Nephron (organoid): Measurements from ENCODE around the gene IGF2BP2.

ENCODE experiments used
- H3K27ac Mint-ChIP-seq, 3 experiments: 2 replicates each; pipeline ENCODE4 v1.8.0; 2020; ENCODE audit warnings: mixed read lengths in 3 of 3, mild to moderate bottlenecking in 2 of 3, moderate library complexity in 1 of 3
- H3K27me3 Mint-ChIP-seq: 2 replicates; pipeline ENCODE4 v1.8.0; 2021; ENCODE audit warnings: low read depth, mild to moderate bottlenecking, moderate library complexity, mixed read lengths
- H3K36me3 Mint-ChIP-seq: 2 replicates; pipeline ENCODE4 v1.8.0; 2020; ENCODE audit warnings: low read depth, mixed read lengths
- H3K4me1 Mint-ChIP-seq: 2 replicates; pipeline ENCODE4 v1.8.0; 2020; ENCODE audit warnings: mixed read lengths
- H3K4me3 Mint-ChIP-seq, 3 experiments: 2 replicates each; pipeline ENCODE4 v1.8.0; 2020; ENCODE audit warnings: mild to moderate bottlenecking in 3 of 3, mixed read lengths in 3 of 3, moderate library complexity in 2 of 3
- H3K9me3 Mint-ChIP-seq: 2 replicates; pipeline ENCODE4 v1.8.0; 2020; ENCODE audit warnings: mixed read lengths
- TF ChIP-seq, protein P1 (sequence below), 3 experiments: fragments of 200-600 bp; sonication (generic); IDR thresholded peaks; one replicate each; pipeline ENCODE4 v1.5.0; 2021; ENCODE audit warnings: antibody characterized with exemption in 3 of 3; ENCODE audit not compliant: unreplicated experiment in 3 of 3

The IGF2BP2 gene

GRCh38 chr3:185728630-185729336 lies 96.1 kb downstream of the IGF2BP2 start:
- Mint-ChIP-seq H3K27ac (no peak overlapping the region), H3K36me3 (peaks cover 26% of the 10 kb centered on the region), H3K27me3 (no peaks in the 10 kb centered on the region), H3K4me1 (peaks cover 38% of the 10 kb centered on the region), H3K9me3 (peaks cover 4% of the 10 kb centered on the region), H3K4me3 (no peak overlapping the region)
- TF ChIP-seq, protein P1, sequence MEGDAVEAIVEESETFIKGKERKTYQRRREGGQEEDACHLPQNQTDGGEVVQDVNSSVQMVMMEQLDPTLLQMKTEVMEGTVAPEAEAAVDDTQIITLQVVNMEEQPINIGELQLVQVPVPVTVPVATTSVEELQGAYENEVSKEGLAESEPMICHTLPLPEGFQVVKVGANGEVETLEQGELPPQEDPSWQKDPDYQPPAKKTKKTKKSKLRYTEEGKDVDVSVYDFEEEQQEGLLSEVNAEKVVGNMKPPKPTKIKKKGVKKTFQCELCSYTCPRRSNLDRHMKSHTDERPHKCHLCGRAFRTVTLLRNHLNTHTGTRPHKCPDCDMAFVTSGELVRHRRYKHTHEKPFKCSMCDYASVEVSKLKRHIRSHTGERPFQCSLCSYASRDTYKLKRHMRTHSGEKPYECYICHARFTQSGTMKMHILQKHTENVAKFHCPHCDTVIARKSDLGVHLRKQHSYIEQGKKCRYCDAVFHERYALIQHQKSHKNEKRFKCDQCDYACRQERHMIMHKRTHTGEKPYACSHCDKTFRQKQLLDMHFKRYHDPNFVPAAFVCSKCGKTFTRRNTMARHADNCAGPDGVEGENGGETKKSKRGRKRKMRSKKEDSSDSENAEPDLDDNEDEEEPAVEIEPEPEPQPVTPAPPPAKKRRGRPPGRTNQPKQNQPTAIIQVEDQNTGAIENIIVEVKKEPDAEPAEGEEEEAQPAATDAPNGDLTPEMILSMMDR (IDR thresholded peaks at IDR 0.05; ENCODE audit: unreplicated experiment in 3 of 3): no peak

GRCh38 chr3:185727873-185728272 lies 97.0 kb downstream of the IGF2BP2 start:
- Mint-ChIP-seq H3K9me3 (peaks cover 4% of the 10 kb centered on the region), H3K4me3 (no peak overlapping the region), H3K27me3 (no peaks in the 10 kb centered on the region), H3K36me3 (peaks cover 26% of the 10 kb centered on the region), H3K4me1 (peaks cover 41% of the 10 kb centered on the region), H3K27ac (peak overlapping the region in 2 of 3 experiments; percentile 40 to 41)
- TF ChIP-seq, protein P1 (IDR thresholded peaks at IDR 0.05; ENCODE audit: unreplicated experiment in 3 of 3): no peak

- H3K36me3 Mint-ChIP-seq: peaks cover 29% of the 10 kb centered on the region
- peaks cover 40% of the 10 kb centered on the region for H3K4me1 Mint-ChIP-seq
- peaks cover 4% of the 10 kb centered on the region for H3K9me3 Mint-ChIP-seq
- no peak overlapping the region for H3K27ac Mint-ChIP-seq
- TF ChIP-seq, protein P1 (IDR thresholded peaks at IDR 0.05; ENCODE audit: unreplicated experiment in 3 of 3): no peak
- H3K4me3 Mint-ChIP-seq: no peak overlapping the region
- H3K27me3 Mint-ChIP-seq: no peaks in the 10 kb centered on the region
Observed at GRCh38 chr3:185726254-185726967, 98.4 kb downstream of the IGF2BP2 start.

GRCh38 chr3:185724761-185725160 lies 100.1 kb downstream of the IGF2BP2 start:
- H3K27me3 Mint-ChIP-seq: no peaks in the 10 kb centered on the region
- H3K4me1 Mint-ChIP-seq: peaks cover 41% of the 10 kb centered on the region
- TF ChIP-seq, protein P1 (IDR thresholded peaks at IDR 0.05; ENCODE audit: unreplicated experiment in 3 of 3): no peak
- peaks cover 33% of the 10 kb centered on the region for H3K36me3 Mint-ChIP-seq
- H3K9me3 Mint-ChIP-seq: peaks cover 4% of the 10 kb centered on the region
- H3K4me3 Mint-ChIP-seq: no peak overlapping the region
- H3K27ac Mint-ChIP-seq: peak overlapping the region in 2 of 3 experiments; percentile 29 to 66

GRCh38 chr3:185724251-185724650 lies 100.6 kb downstream of the IGF2BP2 start:
- peak overlapping the region in 1 of 3 experiments; percentile 7 for H3K27ac Mint-ChIP-seq

More at GRCh38 chr3:185724251-185724650, 100.6 kb downstream of the IGF2BP2 start:
- H3K4me3 Mint-ChIP-seq: no peak overlapping the region
- TF ChIP-seq, protein P1 (IDR thresholded peaks at IDR 0.05; ENCODE audit: unreplicated experiment in 3 of 3): no peak
- H3K27me3 Mint-ChIP-seq: no peaks in the 10 kb centered on the region
- H3K4me1 Mint-ChIP-seq: peaks cover 44% of the 10 kb centered on the region
- peaks cover 4% of the 10 kb centered on the region for H3K9me3 Mint-ChIP-seq
- H3K36me3 Mint-ChIP-seq: peaks cover 38% of the 10 kb centered on the region
